GM21717 (cell line): ENCODE results near the gene MRTO4.
"Not testable (repeated sequence)": the region's sequence is repeated elsewhere in the genome, so short reads cannot be mapped to it uniquely, and the experiment has no call there.

Experiments used
- ATAC-seq: cut with Tn5 transposase; IDR thresholded peaks from one replicate; pipeline ENCODE4 v1.9.1; 2021; ENCODE audit warnings: mild to moderate bottlenecking, moderate library complexity; ENCODE audit not compliant: unreplicated experiment

MRTO4 gene

DNA sequence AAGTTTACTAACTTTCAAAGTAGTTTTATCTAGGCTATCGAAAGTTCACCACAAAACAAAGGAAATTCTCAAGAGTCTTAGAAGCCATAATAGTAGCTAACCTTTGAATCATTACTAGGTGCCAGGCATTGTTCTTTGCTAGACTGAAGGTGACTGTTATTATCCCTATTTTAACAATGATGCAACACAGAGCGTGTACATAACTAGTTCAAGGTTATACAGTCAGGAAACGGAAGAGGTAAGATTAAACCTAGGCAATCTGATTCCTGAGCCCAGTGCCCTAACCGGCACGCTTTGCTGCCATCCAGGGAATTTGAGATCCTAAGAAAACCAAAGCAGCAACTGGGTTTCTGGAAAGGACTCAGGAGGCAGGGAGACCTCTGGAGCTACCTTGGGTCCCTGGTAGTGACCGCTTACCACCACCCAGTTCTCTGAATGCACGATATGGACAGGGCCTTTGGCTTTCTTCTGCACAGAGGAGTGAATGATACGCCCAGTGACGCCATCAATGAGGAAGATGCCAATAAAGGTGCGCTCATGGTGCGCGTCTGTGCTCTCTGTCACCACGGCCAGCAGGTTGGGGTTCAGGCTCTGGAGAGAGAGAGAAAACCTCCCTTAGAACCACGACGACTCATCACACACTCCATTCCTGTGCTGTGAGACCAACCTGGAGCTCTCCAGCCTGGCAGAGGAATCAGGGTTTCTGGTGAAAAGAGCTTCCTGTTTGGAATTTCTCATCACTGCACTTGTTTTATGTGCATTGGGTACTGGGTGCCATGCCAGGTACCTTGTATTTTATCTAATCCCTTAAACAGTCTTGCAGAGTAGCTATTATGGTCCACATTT, 28.4 kb upstream of the MRTO4 start:
- no peak for ATAC-seq

DNA sequence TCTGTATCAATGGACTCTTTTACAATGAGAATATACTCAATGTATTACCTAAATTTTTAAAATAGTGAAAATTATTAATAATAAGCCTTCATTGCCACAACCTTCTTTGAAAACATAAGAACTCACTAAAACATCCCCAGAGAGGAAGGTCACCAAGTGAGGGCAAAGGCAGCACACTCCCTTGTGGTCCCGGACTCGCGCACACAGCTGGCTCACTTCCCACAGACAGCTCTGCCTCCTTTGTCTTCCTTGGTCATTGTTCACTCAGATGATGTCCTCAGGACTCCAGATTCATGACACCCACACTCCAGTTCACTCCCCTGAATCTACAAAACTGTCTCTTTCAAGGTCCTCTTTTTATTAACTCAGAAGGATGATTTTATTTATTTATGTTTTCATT, 22.4 kb upstream of the MRTO4 start:
- no peak for ATAC-seq

DNA sequence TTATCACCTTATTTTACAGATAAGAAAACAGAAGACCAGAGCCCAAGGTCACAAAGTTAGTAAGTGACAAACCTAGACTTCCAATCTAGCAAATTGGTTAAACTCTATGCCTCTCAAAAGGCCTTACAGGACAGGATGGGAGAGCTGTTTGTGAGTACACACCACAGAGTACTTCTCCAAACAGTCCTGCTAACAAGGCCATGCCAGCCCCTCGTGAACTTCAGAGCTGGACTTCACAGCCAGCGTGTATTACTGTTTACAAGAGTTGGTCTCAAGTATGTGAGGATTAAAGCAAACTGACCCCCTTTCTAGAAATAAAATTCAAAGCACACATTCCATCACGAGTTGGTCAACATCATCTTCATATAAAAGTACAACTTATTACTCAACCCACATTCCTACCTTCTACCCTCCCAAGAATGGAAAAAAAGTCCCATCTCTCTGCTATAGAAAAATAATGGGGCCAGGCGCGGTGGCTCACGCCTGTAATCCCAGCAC, 21.7 kb upstream of the MRTO4 start:
- no peak for ATAC-seq

DNA sequence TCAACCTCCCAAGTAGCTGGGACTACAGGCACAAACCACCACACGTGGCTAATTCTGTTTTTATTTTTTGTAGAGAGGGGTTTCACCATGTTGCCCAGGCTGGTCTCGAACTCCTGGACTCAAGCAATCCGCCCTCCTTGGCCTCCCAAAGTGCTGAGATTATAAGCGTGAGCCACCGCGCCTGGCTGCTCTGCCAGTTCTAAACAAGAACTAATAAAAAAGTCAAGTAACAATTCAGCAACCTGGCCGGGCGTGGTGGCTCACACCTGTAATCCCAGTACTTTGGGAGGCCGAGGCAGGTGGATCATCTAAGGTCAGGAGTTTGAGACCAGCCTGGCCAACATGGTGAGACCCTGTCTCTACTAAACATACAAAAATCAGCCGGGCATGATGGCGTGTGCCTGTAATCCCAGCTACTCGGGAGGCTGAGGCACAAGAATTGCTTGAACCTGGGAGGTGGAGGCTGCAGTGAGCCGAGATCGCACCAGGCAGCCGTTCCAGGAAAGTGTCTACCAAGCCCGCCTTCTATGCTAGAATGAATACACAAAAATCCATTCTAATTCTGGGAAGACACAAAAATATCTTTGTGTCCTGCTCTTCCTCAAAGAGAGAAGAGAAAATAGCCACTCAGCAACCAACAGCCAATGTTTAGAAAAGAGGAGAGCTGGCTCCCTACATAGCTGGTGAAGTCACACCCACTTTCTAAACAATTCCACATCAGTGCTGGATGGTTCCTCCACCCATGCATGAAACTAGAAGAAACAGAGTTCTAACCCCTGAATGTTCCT, 19.7 kb upstream of the MRTO4 start:
- ATAC-seq: not testable (repeated sequence)

DNA sequence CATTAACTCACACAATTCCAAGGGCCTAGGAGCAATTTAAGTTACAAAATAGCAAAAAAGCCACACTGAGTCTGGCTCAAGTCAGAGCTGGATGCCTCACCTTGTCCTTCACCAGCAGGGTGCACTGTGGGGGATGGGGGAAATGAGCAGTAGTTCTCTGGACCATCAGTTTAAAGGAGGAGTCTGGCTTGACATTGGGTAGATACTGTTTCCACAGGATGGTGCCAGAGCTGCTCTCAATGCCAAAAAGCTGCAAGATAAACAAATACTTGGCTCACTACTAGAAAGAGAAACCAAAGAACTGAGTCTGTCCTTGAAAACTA, 19.1 kb upstream of the MRTO4 start:
- no peak for ATAC-seq

DNA sequence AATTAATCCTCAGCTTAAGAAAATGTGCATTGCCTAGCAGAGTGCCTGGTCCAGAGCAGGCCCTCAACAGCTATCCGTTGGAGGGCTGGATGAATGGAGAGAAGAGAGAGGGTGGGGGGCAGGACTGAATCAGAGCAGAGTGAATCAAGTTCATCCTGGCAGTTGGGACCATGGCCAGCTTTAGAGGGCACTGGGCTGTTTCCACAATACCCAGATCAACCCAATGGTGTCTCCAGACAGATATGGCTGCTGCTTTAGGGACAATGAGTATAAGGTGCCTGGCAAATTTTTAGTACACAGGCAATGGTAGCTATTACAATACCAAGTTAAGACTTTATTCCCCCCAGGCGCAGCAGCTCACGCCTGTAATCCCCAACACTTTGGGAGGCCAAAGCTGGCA, 17.4 kb upstream of the MRTO4 start:
- ATAC-seq: no peak

DNA sequence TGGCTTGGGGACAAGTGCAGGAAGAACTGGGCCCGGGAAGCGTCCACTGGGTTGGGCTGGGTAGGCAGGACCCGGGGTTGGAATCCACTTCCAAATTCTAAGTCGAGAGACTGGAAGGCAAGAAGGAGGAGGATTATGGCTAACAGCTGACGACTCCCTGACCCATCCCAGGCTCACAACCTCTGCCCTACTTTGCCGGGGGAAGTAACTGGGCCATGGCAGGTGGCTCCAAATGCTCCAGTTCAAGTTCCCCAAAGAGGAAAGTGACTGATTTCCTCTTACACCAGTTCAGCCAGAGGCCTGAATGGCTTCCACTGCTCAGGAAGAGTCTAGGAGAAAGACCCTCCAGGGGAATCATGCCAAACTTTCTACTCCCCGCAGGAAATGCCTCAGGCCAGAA, 11.7 kb upstream of the MRTO4 start:
- ATAC-seq: no peak

DNA sequence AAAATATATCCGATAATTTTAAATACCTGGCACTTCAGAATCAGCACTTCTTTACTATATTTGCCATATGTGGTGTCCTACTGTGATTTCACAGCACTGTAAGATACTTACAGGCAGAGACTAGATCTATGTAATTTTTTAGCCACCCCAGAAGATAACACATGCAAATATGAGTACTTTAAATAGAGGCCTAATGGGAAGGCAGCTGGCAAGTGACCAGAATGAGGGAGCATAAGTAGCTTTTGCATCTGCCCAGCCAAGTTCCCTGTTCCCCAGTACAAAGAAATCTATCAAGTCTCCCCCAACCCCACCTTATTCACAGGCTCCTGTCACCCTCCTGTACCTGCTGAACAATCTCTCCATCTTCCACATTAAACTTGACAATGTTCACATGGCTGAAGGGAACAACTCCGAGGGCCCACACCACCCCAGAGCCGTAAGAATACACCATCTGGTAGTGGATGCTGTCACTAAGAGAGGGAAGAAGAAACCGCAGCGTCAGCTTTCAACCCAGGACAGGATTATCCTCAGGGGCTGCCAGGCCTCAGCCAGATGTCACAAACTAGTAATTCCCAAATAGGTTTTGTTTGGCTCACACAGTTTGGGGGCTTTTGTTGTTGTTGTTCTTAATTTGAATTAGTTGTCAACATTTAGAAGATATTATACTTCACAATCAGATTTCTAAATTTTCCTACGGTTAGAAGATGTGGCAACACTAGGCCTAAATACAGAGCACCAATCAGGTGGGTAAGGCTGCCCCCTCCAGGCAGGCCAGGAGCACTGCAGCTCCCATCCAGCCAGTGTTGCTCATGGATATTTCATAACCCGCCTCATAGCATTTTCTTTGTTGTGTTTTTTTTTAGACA, 10.7 kb upstream of the MRTO4 start:
- ATAC-seq: no peak

DNA sequence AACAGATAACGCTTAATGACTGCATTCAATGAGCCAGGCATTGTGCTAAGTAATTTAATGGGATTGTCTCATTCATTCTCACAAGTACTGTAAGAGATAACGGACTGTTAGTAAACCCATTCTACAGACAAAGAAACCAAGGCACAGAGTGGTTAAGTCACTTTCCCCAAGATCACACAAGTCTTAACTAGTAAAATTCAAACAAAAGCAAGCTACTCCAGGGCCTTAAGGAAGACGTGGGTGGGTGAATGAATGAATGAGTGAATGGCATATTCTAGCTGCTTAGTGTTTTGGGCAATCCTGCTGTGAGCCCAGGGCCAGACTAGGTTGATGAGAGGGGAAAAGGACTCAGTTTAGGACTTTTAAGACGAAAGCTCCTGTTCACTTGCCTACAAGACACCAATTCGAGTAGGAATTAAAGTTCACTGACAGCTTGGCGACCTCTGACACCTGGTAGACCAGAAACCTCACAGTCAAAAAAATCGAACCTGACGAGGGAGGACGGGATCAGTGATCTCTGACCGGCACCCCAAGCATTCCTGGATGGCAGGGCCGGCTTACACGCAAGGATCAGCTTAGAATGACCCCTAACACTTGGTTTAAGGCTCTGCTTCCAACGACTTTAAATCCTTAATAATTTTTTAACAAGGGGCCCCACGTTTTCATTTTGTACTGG, 838 bp upstream of the MRTO4 start:
- no peak for ATAC-seq

DNA sequence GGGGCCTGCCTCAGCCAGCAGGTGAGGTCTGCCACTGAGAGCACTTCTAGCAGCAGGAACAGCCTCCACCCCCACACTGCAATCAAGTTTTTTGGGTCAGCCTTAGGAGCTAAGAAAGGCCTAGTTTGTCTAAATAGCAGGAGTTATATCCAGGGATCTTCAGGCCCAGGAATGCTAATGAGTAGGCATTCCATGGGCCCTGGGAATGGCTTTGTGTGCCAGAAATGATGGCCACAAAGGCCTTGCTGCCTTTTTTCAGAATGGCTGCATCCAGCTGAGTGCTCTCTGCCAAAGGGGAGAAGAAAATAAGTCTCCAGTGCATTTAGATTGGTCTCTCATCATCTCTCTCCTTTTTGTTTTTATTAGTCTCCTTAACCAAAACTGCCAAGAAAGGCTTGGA, 2.8 kb downstream of the MRTO4 start:
- ATAC-seq: no peak

DNA sequence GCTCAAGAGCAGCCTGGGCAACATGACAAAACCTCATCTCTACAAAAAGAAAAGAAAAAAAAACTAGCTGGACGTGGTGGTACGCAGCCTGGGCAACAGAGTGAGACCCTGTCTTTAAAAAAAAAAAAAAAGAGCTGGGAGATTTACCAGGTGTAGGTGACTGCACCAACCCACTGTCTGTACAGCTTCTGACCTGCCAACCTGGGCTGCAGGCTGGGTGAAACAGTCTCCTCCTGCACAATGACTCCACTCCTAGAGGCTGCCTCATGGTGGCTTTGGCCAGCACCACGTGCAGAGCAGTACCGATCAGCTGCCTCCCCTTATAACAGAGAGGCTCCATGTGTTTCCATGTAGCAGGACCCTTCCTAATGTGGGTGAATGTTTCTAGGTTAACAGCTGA, 3.7 kb downstream of the MRTO4 start:
- no peak for ATAC-seq

DNA sequence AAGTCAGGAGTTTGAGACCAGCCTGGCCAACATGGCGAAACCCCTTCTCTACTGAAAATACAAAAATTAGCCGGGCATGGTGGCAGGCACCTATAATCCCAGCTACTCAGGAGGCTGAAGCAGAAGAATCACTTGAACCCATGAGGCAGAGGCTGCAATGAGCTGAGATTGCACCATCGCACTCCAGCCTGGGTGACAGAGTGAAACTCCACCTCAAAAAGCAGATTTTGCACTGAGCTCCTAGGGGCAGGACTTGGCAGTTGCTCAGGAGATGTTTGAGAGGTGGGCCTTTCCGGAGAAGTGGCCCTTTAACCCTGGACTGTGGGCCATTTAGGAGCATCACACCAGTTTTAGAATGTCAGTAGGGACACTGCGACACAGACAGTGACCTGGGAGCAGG, 4.7 kb downstream of the MRTO4 start:
- not testable (repeated sequence) for ATAC-seq

DNA sequence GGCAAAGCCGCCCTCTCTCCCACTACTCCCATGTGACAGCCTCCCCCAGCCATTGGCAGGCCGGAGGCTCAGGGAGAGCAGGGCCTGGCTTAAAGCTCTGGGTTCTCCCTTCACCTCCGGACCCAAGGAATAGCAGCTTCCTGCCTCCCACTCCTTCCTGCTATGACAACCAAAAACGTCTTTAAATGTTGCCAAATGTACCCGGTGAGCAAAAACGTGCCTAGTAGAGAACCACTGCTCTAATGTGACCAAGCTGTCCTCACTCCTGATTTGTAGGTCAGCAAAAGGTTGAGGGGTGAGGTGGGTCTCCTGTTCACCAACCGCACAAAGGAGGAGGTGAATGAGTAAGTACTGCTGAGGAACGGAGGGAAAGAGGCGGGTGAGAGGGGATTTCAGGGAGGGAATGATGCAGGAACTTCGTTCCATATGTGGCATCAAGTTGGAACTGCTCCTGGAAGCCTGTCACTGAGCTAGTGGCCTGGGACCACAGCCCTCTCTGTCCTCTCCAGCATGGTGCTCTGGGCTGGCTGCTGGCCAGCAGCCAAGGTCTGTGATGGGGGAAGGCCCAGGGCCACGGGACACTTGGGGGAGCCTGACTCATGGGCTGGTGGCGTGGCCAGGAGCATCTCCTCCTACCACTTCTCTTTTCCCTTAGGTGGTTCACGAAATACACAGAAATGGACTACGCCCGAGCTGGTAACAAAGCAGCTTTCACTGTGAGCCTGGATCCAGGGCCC, 5.7 kb downstream of the MRTO4 start:
- no peak for ATAC-seq

DNA sequence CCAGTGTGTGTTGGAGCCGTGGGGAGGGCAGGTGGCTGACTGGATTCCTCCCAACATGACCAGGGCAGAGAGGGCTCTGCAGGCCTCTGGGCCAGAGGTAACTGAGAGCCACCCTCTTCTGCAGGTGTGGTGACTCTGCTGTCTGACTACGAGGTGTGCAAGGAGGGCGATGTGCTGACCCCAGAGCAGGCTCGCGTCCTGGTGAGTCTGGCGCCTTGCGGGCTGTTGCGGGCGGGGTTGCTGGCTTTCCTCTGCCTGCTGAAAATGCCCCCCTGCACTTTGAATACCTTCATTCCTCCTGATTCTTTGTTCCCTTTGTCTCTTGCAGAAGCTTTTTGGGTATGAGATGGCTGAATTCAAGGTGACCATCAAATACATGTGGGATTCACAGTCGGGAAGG, 6.7 kb downstream of the MRTO4 start:
- ATAC-seq: no peak

DNA sequence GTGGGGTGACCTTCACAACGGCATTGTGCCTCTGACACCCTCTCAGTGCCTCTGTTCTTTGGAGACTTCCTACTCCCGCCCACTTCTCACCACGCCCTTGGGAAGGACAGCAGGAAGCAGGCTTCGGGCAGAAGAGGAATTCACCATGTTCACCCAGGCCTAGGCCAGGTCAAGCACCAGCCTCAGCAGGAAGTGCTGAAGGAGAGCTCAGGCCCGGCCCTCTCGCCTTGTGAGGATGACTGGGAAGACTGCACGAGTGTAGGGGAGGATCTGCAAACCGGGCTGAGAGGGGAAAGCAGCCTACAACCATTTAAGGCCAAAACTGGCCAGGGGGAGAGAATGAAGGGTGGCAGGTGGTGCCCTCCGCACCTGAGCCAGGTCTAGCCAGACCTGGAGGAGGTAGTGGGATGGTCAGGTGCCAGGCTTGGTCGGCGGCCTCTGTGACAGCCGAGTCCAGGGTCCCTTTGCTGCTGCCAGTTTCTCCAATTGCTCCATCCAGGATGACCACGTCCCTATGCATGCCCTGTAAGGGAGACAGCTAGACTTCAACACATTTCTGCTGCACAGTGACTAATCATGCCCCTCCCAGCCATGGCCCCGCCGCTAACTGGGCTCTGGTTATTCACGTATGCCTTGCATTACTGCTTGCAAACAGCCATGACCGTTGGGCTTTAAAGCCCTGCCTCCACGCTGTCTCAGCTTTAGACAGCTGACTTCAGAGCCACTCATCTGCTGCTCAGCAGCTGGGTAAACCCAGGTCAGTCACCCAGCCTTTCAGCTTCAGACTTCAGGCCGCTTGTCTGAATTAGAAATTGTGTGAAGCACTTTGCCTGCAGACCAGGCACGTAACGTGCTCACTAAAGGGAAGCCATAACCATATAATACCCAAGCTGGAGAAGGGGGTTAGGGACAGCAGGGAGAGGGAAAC, 8.9 kb downstream of the MRTO4 start:
- ATAC-seq: no peak

DNA sequence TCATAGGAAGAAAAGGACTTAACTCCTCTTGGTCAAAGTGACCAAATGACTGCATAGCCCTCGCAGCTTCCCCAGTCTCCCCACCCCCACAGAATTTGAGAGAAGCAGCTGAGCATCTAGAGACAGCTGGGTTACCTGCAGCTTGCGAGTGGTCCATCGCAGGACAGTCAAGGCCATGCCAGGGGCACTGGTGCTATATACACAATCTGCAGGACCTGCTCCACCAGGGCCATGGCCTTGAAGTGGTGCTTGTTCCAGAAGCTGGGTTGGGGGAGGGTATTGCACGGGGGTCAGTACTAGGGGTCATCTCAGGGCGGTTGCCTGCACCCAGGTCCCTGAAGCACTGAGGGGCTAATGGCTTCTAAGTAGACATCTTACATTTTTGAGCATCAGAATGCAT, 10.4 kb downstream of the MRTO4 start:
- ATAC-seq: no peak

DNA sequence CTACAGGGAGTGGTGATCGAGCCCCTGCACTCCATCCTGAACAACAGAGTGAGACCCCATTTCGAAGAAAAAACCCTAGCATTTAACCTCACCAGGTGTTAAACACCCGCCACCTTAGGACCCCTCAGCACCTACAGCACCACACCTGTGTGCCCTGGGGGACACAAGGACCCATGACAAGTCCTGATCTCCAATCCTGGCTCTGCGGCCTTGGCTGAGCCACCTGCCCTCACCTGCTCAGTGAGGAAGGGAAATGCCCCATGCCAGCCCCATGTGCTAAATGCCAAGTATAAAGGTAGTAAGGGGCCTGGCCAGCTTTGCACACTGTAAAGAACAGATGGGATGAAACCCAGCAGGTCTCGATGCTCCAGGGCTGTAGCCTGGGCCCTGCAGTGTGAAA, 11.1 kb downstream of the MRTO4 start:
- ATAC-seq: no peak

DNA sequence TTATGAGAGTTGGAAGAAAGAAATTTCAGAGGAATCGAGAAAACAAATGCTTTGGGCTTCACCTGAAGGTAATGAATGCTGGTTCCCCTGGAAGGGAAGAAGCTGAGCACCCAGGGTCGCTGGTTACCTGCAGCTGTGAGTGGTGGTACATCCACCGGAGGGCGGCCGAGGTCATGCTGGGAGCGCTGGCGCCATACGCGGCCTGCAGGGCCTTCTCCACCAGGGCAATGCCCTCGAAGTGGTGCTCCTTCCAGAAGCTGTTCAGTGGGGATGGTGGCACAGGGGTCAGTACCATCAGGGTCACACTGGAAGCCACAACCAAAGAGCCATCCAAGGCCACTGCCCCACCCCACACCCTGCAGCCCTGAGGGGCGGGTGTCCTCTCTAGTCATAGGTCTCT, 16.8 kb downstream of the MRTO4 start:
- no peak for ATAC-seq
